ENCODE data around the gene NAV2.

Gene NAV2

GRCh38 chr11:19800714-19801519 lies 88.3 kb downstream of the NAV2 start:
- Mint-ChIP-seq H3K4me3 (no peak overlapping the region), H3K9me3 (no peaks in the 10 kb centered on the region), H3K36me3 (no peaks in the 10 kb centered on the region), H3K4me1 (no peaks in the 10 kb centered on the region), H3K27me3 (peaks cover 6% of the 10 kb centered on the region), H3K27ac (no peak overlapping the region)
- DNase-seq (ENCODE audit: low spot score in 2 of 2) (no peak), ATAC-seq (ENCODE audit: low read depth) (no peak)

- Mint-ChIP-seq H3K27ac (no peak overlapping the region), H3K9me3 (no peaks in the 10 kb centered on the region), H3K4me3 (no peak overlapping the region), H3K27me3 (peaks cover 8% of the 10 kb centered on the region), H3K36me3 (no peaks in the 10 kb centered on the region), H3K4me1 (no peaks in the 10 kb centered on the region)
- DNase-seq (ENCODE audit: low spot score in 2 of 2) (no peak), ATAC-seq (ENCODE audit: low read depth) (no peak)
These were observed 90.2 kb downstream of the NAV2 start for GRCh38 chr11:19802773-19803293.

- DNase-seq (ENCODE audit: low spot score in 2 of 2) (no peak), ATAC-seq (ENCODE audit: low read depth) (no peak)
- Mint-ChIP-seq H3K4me1 (no peaks in the 10 kb centered on the region), H3K27ac (no peak overlapping the region), H3K36me3 (no peaks in the 10 kb centered on the region), H3K9me3 (no peaks in the 10 kb centered on the region), H3K4me3 (no peak overlapping the region), H3K27me3 (peaks cover 8% of the 10 kb centered on the region)
These were observed 90.9 kb downstream of the NAV2 start for GRCh38 chr11:19803506-19803998.

GRCh38 chr11:19805376-19805775 lies 92.7 kb downstream of the NAV2 start:
- DNase-seq (ENCODE audit: low spot score in 2 of 2) (no peak), ATAC-seq (ENCODE audit: low read depth) (no peak)
- Mint-ChIP-seq H3K4me1 (no peaks in the 10 kb centered on the region), H3K27ac (no peak overlapping the region), H3K9me3 (no peaks in the 10 kb centered on the region), H3K4me3 (no peak overlapping the region), H3K27me3 (peaks cover 6% of the 10 kb centered on the region), H3K36me3 (no peaks in the 10 kb centered on the region)

- Mint-ChIP-seq H3K36me3 (no peaks in the 10 kb centered on the region), H3K4me3 (no peak overlapping the region), H3K27me3 (peaks cover 4% of the 10 kb centered on the region), H3K27ac (no peak overlapping the region), H3K4me1 (no peaks in the 10 kb centered on the region), H3K9me3 (no peaks in the 10 kb centered on the region)
- ATAC-seq (ENCODE audit: low read depth) (no peak), DNase-seq (ENCODE audit: low spot score in 2 of 2) (no peak)
These were observed 93.2 kb downstream of the NAV2 start for GRCh38 chr11:19805827-19806226.

GRCh38 chr11:19806251-19806650 lies 93.6 kb downstream of the NAV2 start:
- Mint-ChIP-seq H3K27me3 (peaks cover 4% of the 10 kb centered on the region), H3K4me1 (no peaks in the 10 kb centered on the region), H3K27ac (no peak overlapping the region), H3K36me3 (no peaks in the 10 kb centered on the region), H3K4me3 (no peak overlapping the region), H3K9me3 (no peaks in the 10 kb centered on the region)
- ATAC-seq (ENCODE audit: low read depth) (no peak), DNase-seq (ENCODE audit: low spot score in 2 of 2) (no peak)

GRCh38 chr11:19808076-19808911 lies 95.7 kb downstream of the NAV2 start:
- no peak for DNase-seq (ENCODE audit: low spot score in 2 of 2)
- no peaks in the 10 kb centered on the region for H3K4me1 Mint-ChIP-seq
- no peak overlapping the region for H3K4me3 Mint-ChIP-seq
- no peak for ATAC-seq (ENCODE audit: low read depth)
- no peak overlapping the region for H3K27ac Mint-ChIP-seq
- no peaks in the 10 kb centered on the region for H3K36me3 Mint-ChIP-seq
- H3K27me3 Mint-ChIP-seq: peaks cover 2% of the 10 kb centered on the region
- no peaks in the 10 kb centered on the region for H3K9me3 Mint-ChIP-seq

- ATAC-seq (ENCODE audit: low read depth) (no peak), DNase-seq (ENCODE audit: low spot score in 2 of 2) (no peak)
- Mint-ChIP-seq H3K36me3 (no peaks in the 10 kb centered on the region), H3K9me3 (no peaks in the 10 kb centered on the region), H3K27me3 (peaks cover 2% of the 10 kb centered on the region), H3K4me1 (no peaks in the 10 kb centered on the region), H3K27ac (no peak overlapping the region), H3K4me3 (no peak overlapping the region)
These were observed 98.2 kb downstream of the NAV2 start for GRCh38 chr11:19810852-19811251.

GRCh38 chr11:19811380-19811779 lies 98.7 kb downstream of the NAV2 start:
- Mint-ChIP-seq H3K27me3 (peaks cover 3% of the 10 kb centered on the region), H3K4me1 (no peaks in the 10 kb centered on the region), H3K27ac (no peak overlapping the region), H3K36me3 (no peaks in the 10 kb centered on the region), H3K4me3 (no peak overlapping the region), H3K9me3 (no peaks in the 10 kb centered on the region)
- DNase-seq (ENCODE audit: low spot score in 2 of 2): no peak
- ATAC-seq (ENCODE audit: low read depth): no peak

- H3K9me3 Mint-ChIP-seq: no peaks in the 10 kb centered on the region
- H3K36me3 Mint-ChIP-seq: no peaks in the 10 kb centered on the region
- H3K4me3 Mint-ChIP-seq: no peak overlapping the region
- ATAC-seq (ENCODE audit: low read depth) (no peak), DNase-seq (ENCODE audit: low spot score in 2 of 2) (no peak)
- H3K27ac Mint-ChIP-seq: no peak overlapping the region
- peaks cover 3% of the 10 kb centered on the region for H3K27me3 Mint-ChIP-seq
- no peaks in the 10 kb centered on the region for H3K4me1 Mint-ChIP-seq
These were observed 99.5 kb downstream of the NAV2 start for GRCh38 chr11:19812096-19812495.

- H3K4me1 Mint-ChIP-seq: no peaks in the 10 kb centered on the region
- ATAC-seq (ENCODE audit: low read depth): no peak
These were observed 100.1 kb downstream of the NAV2 start for GRCh38 chr11:19812710-19813109.

GRCh38 chr11:19813158-19813879 lies 100.7 kb downstream of the NAV2 start:
- Mint-ChIP-seq H3K27me3 (peaks cover 3% of the 10 kb centered on the region), H3K9me3 (no peaks in the 10 kb centered on the region), H3K4me3 (no peak overlapping the region), H3K4me1 (peaks cover 4% of the 10 kb centered on the region), H3K36me3 (no peaks in the 10 kb centered on the region), H3K27ac (no peak overlapping the region)
- DNase-seq (ENCODE audit: low spot score in 2 of 2) (no peak), ATAC-seq (ENCODE audit: low read depth) (no peak)

More at GRCh38 chr11:19812710-19813109, 100.1 kb downstream of the NAV2 start:
- DNase-seq (ENCODE audit: low spot score in 2 of 2): no peak
- H3K36me3 Mint-ChIP-seq: no peaks in the 10 kb centered on the region
- H3K27ac Mint-ChIP-seq: no peak overlapping the region
- no peak overlapping the region for H3K4me3 Mint-ChIP-seq
- H3K27me3 Mint-ChIP-seq: peaks cover 2% of the 10 kb centered on the region
- no peaks in the 10 kb centered on the region for H3K9me3 Mint-ChIP-seq

GRCh38 chr11:19814421-19814820 lies 101.8 kb downstream of the NAV2 start:
- ATAC-seq (ENCODE audit: low read depth) (no peak), DNase-seq (ENCODE audit: low spot score in 2 of 2) (no peak)
- H3K9me3 Mint-ChIP-seq: no peaks in the 10 kb centered on the region
- peaks cover 4% of the 10 kb centered on the region for H3K4me1 Mint-ChIP-seq
- H3K36me3 Mint-ChIP-seq: no peaks in the 10 kb centered on the region
- H3K27ac Mint-ChIP-seq: no peak overlapping the region
- peaks cover 8% of the 10 kb centered on the region for H3K27me3 Mint-ChIP-seq
- no peak overlapping the region for H3K4me3 Mint-ChIP-seq

- Mint-ChIP-seq H3K4me3 (no peak overlapping the region), H3K4me1 (peaks cover 4% of the 10 kb centered on the region), H3K27me3 (peaks cover 11% of the 10 kb centered on the region), H3K9me3 (peaks cover 2% of the 10 kb centered on the region), H3K36me3 (peaks cover 2% of the 10 kb centered on the region), H3K27ac (no peak overlapping the region)
- no peak for ATAC-seq (ENCODE audit: low read depth)
- DNase-seq (ENCODE audit: low spot score in 2 of 2): no peak
These were observed 103.4 kb downstream of the NAV2 start for GRCh38 chr11:19816040-19816439.

All from memory B cell (primary cell).